HepG2 (cell line): Measurements from ENCODE around the gene LSM10. TPM values are rescaled to one million over a fixed set of nuclear protein-coding genes. Genes with fewer than 3 reads are reported as not detected.

Experiments
- CHCHD3 ChIP-seq: sonication (generic); formaldehyde crosslinking; IDR thresholded peaks from 2 replicates; pipeline ENCODE4 v1.8.0; 2022; ENCODE audit warnings: mild to moderate bottlenecking, missing genetic modification reagents, moderate library complexity
- GPN1 ChIP-seq: sonication (generic); formaldehyde crosslinking; IDR thresholded peaks from 2 replicates; pipeline ENCODE4 v1.5.1; 2020; ENCODE audit warnings: missing genetic modification reagents, borderline replicate concordance
- MEIS1 ChIP-seq: sonication (generic); formaldehyde crosslinking; IDR thresholded peaks from 2 replicates; pipeline ENCODE4 v1.9.0; 2021; ENCODE audit warnings: mild to moderate bottlenecking, missing genetic modification reagents, moderate library complexity, borderline replicate concordance
- MXD1 ChIP-seq: sonication (generic); formaldehyde crosslinking; IDR thresholded peaks from 2 replicates; pipeline ENCODE4 v1.4.0; 2020; ENCODE audit warnings: mild to moderate bottlenecking, missing genetic modification reagents
- POLR2AphosphoS5 ChIP-seq: IDR thresholded peaks from 2 replicates; pipeline ENCODE4 v1.6.1; 2012; ENCODE audit warnings: low read depth, low read length
- ZBTB25 ChIP-seq: IDR thresholded peaks from 2 replicates; pipeline ENCODE4 v1.6.1; 2018; ENCODE audit warnings: missing genetic modification reagents
- ZBTB43 ChIP-seq: sonication (generic); formaldehyde crosslinking; conservative IDR thresholded peaks from 2 replicates; pipeline ENCODE4 v1.4.0; 2020; ENCODE audit warnings: missing genetic modification reagents
- ZNF143 ChIP-seq: sonication (generic); formaldehyde crosslinking; IDR thresholded peaks from 2 replicates; pipeline ENCODE4 v1.4.0; 2020; ENCODE audit warnings: missing genetic modification reagents
- ZNF224 ChIP-seq: sonication (generic); formaldehyde crosslinking; IDR thresholded peaks from 2 replicates; pipeline ENCODE4 v1.5.0; 2020; ENCODE audit warnings: mild to moderate bottlenecking, missing genetic modification reagents
- ZNF282 ChIP-seq: fragments of 450-650 bp; IDR thresholded peaks from 2 replicates; pipeline ENCODE4 v1.6.1; 2018; ENCODE audit not compliant: partially characterized antibody
- ZNF552 ChIP-seq: sonication (generic); formaldehyde crosslinking; IDR thresholded peaks from 2 replicates; pipeline ENCODE4 v1.9.0; 2022; ENCODE audit warnings: missing genetic modification reagents, mild to moderate bottlenecking, borderline replicate concordance
- ZNF7 ChIP-seq: IDR thresholded peaks from 2 replicates; pipeline ENCODE4 v1.6.1; 2016; ENCODE audit warnings: missing biosample characterization, missing genetic modification reagents
- ZSCAN31 ChIP-seq: sonication (generic); formaldehyde crosslinking; IDR thresholded peaks from 2 replicates; pipeline ENCODE4 v1.5.0; 2020; ENCODE audit warnings: low read depth, mild to moderate bottlenecking, missing genetic modification reagents
- polyA plus RNA-seq, 8 experiments: library from polyadenylated mRNA; depleted of rRNA in 3 of 8; stranded (reverse) in 7 of 8; unstranded in 1 of 8; fragments of >200 nt; fragmentation: Illumina TruSeq in 4 of 8; extraction: Trizol in 4 of 8; gene quantifications; 2 replicates each; pipeline versions ENCODE4 v1.2.1 to v1.2.3, GENCODE V29; 2011 to 2016; ENCODE audit warnings: low read depth in 4 of 8, missing spikeins in 1 of 8, mixed read lengths in 1 of 8; ENCODE audit not compliant: insufficient read depth in 1 of 8
- total RNA-seq, 5 experiments: library from RNA; depleted of rRNA; stranded (reverse); fragments of >200 nt; fragmentation: Illumina TruSeq; extraction: Trizol; gene quantifications; 2 replicates each; pipeline ENCODE4 v1.2.3, GENCODE V29; 2016; ENCODE audit warnings: low read depth in 1 of 5
- TF ChIP-seq, protein P1 (sequence below): sonication (generic); formaldehyde crosslinking; IDR thresholded peaks from 2 replicates; pipeline ENCODE4; 2020; ENCODE audit warnings: missing genetic modification reagents, mild to moderate bottlenecking, borderline replicate concordance
- TF ChIP-seq, protein P2 (sequence below): sonication (generic); formaldehyde crosslinking; IDR thresholded peaks from 2 replicates; pipeline ENCODE4 v1.8.1; 2022; ENCODE audit warnings: mild to moderate bottlenecking, missing genetic modification reagents
- TF ChIP-seq, protein P3 (sequence below): sonication (generic); formaldehyde crosslinking; IDR thresholded peaks from 2 replicates; pipeline ENCODE4 v1.4.0; 2020; ENCODE audit warnings: missing genetic modification reagents, low read depth, mild to moderate bottlenecking, borderline replicate concordance
- TF ChIP-seq, protein P4 (sequence below): sonication (generic); formaldehyde crosslinking; IDR thresholded peaks from 2 replicates; pipeline ENCODE4 v1.5.1; 2020; ENCODE audit warnings: mild to moderate bottlenecking, missing genetic modification reagents, borderline replicate concordance

Gene LSM10
- total and polyA plus RNA-seq, 2 of the 13 experiments (the other 11 are each of a cell fraction or from before 2014, with no cell fraction given): 14.0 to 52.0 TPM

DNA sequence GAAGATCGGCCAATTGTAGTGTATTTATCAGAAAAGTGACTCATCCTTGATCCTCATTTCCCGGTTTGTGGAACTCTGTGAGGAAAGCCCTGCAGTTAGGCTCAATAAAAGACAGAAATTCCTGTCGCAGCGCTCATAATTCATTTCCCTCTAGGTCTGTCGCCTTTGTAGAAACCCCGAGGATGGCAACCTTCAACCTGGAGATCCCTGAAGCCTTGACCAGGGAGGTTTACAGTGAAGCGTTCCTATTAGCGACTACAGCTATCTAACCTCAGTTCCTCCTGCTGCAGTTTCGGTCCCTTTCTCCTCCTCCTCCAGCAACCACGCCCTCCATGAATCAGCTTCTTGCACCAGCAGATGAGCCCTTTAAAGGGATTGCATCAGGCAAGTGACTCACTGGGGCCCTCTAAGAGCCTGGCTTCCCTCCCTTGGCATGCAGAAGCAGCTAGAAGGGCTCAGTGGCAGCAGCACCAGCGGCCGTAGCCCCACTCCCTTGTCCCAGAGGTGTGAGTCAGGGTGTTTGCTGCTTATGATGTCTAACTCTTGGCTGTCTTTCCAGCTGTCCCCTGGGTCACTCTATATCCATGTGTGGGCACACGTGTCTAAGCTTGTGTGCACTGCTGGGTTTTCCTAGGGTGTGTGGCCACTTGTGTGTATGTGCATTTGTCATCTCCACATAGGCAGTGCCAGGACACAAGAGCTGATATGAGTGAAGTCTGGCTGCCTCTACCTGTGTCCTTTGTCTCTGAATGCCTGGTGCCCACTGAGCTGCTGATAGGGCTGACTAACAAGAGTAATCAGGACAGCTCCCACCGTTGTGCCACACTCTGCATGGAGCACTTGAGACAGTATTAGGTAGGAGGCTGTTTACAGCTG is 11.2 kb downstream of the LSM10 start (continued):
- TF ChIP-seq, protein P1, sequence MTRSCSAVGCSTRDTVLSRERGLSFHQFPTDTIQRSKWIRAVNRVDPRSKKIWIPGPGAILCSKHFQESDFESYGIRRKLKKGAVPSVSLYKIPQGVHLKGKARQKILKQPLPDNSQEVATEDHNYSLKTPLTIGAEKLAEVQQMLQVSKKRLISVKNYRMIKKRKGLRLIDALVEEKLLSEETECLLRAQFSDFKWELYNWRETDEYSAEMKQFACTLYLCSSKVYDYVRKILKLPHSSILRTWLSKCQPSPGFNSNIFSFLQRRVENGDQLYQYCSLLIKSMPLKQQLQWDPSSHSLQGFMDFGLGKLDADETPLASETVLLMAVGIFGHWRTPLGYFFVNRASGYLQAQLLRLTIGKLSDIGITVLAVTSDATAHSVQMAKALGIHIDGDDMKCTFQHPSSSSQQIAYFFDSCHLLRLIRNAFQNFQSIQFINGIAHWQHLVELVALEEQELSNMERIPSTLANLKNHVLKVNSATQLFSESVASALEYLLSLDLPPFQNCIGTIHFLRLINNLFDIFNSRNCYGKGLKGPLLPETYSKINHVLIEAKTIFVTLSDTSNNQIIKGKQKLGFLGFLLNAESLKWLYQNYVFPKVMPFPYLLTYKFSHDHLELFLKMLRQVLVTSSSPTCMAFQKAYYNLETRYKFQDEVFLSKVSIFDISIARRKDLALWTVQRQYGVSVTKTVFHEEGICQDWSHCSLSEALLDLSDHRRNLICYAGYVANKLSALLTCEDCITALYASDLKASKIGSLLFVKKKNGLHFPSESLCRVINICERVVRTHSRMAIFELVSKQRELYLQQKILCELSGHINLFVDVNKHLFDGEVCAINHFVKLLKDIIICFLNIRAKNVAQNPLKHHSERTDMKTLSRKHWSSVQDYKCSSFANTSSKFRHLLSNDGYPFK (CRISPR knock-in tag): peak; percentile 68; the same call in 1 of the 2 replicates
- peak; percentile 54; the same call in 1 of the 2 replicates for TF ChIP-seq ZBTB43
- TF ChIP-seq MXD1: 0 out of 2 replicates have a peak, but pooled peaks have one; percentile 2
- no peak for TF ChIP-seq ZNF282
- TF ChIP-seq POLR2AphosphoS5: peak; percentile 69
- no peak for TF ChIP-seq ZNF7
- TF ChIP-seq ZBTB25 (CRISPR knock-in tag): peak; percentile 53; the same call in 1 of the 2 replicates
- TF ChIP-seq, protein P2, sequence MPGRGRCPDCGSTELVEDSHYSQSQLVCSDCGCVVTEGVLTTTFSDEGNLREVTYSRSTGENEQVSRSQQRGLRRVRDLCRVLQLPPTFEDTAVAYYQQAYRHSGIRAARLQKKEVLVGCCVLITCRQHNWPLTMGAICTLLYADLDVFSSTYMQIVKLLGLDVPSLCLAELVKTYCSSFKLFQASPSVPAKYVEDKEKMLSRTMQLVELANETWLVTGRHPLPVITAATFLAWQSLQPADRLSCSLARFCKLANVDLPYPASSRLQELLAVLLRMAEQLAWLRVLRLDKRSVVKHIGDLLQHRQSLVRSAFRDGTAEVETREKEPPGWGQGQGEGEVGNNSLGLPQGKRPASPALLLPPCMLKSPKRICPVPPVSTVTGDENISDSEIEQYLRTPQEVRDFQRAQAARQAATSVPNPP (CRISPR knock-in tag): no peak
- peak; percentile 60; the same call in 1 of the 2 replicates for TF ChIP-seq MEIS1 (CRISPR knock-in tag)
- peak; percentile 30 for TF ChIP-seq ZNF143 (CRISPR knock-in tag)
- no peak; the same call in 1 of the 2 replicates for TF ChIP-seq ZNF224 (CRISPR knock-in tag)
- TF ChIP-seq, protein P3, sequence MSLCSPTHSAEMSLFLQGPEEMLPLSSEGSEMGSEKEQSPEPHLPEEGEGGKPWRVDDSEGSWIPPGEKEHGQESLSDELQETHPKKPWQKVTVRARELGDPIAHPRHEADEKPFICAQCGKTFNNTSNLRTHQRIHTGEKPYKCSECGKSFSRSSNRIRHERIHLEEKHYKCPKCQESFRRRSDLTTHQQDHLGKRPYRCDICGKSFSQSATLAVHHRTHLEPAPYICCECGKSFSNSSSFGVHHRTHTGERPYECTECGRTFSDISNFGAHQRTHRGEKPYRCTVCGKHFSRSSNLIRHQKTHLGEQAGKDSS (CRISPR knock-in tag): no peak; the same call in 1 of the 2 replicates
- TF ChIP-seq GPN1 (CRISPR knock-in tag): no peak
- TF ChIP-seq, protein P4, sequence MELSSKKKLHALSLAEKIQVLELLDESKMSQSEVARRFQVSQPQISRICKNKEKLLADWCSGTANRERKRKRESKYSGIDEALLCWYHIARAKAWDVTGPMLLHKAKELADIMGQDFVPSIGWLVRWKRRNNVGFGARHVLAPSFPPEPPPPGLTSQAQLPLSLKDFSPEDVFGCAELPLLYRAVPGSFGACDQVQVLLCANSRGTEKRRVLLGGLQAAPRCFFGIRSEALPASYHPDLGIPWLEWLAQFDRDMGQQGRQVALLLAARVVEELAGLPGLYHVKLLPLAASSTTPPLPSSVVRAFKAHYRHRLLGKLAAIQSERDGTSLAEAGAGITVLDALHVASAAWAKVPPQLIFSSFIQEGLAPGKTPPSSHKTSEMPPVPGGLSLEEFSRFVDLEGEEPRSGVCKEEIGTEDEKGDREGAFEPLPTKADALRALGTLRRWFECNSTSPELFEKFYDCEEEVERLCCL (CRISPR knock-in tag): no peak
- no peak for TF ChIP-seq ZSCAN31 (CRISPR knock-in tag)
- no peak for TF ChIP-seq ZNF552
- TF ChIP-seq CHCHD3 (CRISPR knock-in tag): no peak
